H1 (cell line): ENCODE measurements around the gene SLC27A4. TPM values are rescaled to one million over a fixed set of nuclear protein-coding genes. Genes with fewer than 3 reads are reported as not detected.

ENCODE experiments used
- CREB1 ChIP-seq: IDR thresholded peaks from 2 replicates; pipeline ENCODE4 v1.6.1; 2012; ENCODE audit warnings: inconsistent platforms
- NRF1 ChIP-seq: IDR thresholded peaks from 2 replicates; pipeline ENCODE4 v1.6.1; 2011; ENCODE audit warnings: mild to moderate bottlenecking, low read depth, low read length, improper control_type of control experiment
- POLR2A ChIP-seq, 2 experiments: IDR thresholded peaks; 1 replicate in 1 of 2; 2 replicates in 1 of 2; pipeline ENCODE4 v1.6.1; 2011; ENCODE audit warnings: low read depth in 2 of 2, low read length in 2 of 2, mild to moderate bottlenecking in 2 of 2; ENCODE audit errors: control extremely low read depth in 1 of 2
- POLR2AphosphoS5 ChIP-seq: IDR thresholded peaks from 2 replicates; pipeline ENCODE4 v1.6.1; 2011; ENCODE audit warnings: low read depth, low read length
- RAD21 ChIP-seq, 2 experiments: IDR thresholded peaks in 1 of 2; conservative IDR thresholded peaks in 1 of 2; 2 replicates each; pipeline ENCODE4 v1.6.1; 2011; ENCODE audit warnings: low read depth in 2 of 2, low read length in 2 of 2, improper control_type of control experiment in 1 of 2, inconsistent platforms in 1 of 2, mild to moderate bottlenecking in 1 of 2, moderate library complexity in 1 of 2
- SP1 ChIP-seq: IDR thresholded peaks from 2 replicates; pipeline ENCODE4 v1.6.1; 2011; ENCODE audit warnings: low read depth, low read length
- SP4 ChIP-seq: IDR thresholded peaks from 2 replicates; pipeline ENCODE4 v1.6.1; 2012; ENCODE audit warnings: low read length, inconsistent platforms
- SRF ChIP-seq: IDR thresholded peaks from 2 replicates; pipeline ENCODE4 v1.6.1; 2011; ENCODE audit warnings: mild to moderate bottlenecking, low read depth, low read length, moderate library complexity
- TBP ChIP-seq: IDR thresholded peaks from 2 replicates; pipeline ENCODE4 v1.6.1; 2011; ENCODE audit warnings: low read depth, low read length, improper control_type of control experiment
- TEAD4 ChIP-seq: IDR thresholded peaks from 2 replicates; pipeline ENCODE4 v1.6.1; 2012; ENCODE audit warnings: low read depth, low read length, inconsistent platforms, mixed read lengths
- polyA plus RNA-seq, 7 experiments: library from polyadenylated mRNA; depleted of rRNA in 3 of 7; stranded (reverse) in 5 of 7; unstranded in 2 of 7; fragments of >200 nt in 5 of 7; fragments of 200-250 nt in 2 of 7; gene quantifications; 1 replicate in 5 of 7; 2 replicates in 1 of 7; 4 replicates in 1 of 7; pipeline versions ENCODE4 v1.2.1 to v1.2.3, GENCODE V29; 2011 to 2013; ENCODE audit warnings: missing spikeins in 2 of 7, mixed read lengths in 2 of 7
- total RNA-seq: library from RNA; stranded (reverse); fragmentation: NEBNext Ultra II Directional; extraction: Animal tissue kit (Norgen Biotek cat#: 25700); gene quantifications from 2 replicates; pipeline ENCODE4 v1.2.1, GENCODE V29; 2021
- TF ChIP-seq, protein P1 (sequence below): fragments of 300-600 bp; sonication (generic); IDR thresholded peaks from 2 replicates; pipeline ENCODE4 v1.7.1; 2012; ENCODE audit warnings: low read length, moderate library complexity, mild to moderate bottlenecking, inconsistent platforms; ENCODE audit not compliant: insufficient replicate concordance
- TF ChIP-seq, protein P2 (sequence below): IDR thresholded peaks from 2 replicates; pipeline ENCODE4 v1.6.1; 2011; ENCODE audit warnings: low read depth, mild to moderate bottlenecking, low read length; ENCODE audit not compliant: insufficient read depth

Gene SLC27A4
- total and polyA plus RNA-seq, 2 of the 8 experiments (the other 6 are each of a cell fraction or from before 2014, with no cell fraction given), result 14.9 to 20.5 TPM

DNA sequence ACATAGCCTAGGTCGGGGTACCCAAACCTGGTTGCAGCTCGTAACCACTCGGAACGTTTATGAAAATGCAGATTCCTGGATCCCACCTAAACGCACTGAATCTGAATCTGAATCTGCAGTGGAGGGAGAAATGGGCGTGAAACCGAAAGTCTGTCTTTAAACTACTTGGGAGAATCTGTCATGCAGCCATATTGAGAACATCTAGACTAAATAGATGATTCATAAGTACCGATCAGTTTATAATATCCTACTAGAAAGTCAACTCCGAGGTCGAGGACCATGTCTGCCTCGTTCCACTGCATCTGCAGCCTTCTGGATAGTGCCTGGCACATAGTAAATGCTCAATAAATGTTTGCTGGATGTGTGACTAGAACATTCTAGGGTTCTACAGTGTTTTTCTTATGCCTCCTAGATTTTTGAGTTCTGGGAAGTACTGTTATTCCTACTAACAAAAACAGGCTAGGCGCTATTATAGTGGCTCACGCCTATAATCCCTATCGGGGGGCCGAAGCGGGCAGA lies 17.1 kb upstream of the SLC27A4 start (continued):
- TF ChIP-seq, protein P1, sequence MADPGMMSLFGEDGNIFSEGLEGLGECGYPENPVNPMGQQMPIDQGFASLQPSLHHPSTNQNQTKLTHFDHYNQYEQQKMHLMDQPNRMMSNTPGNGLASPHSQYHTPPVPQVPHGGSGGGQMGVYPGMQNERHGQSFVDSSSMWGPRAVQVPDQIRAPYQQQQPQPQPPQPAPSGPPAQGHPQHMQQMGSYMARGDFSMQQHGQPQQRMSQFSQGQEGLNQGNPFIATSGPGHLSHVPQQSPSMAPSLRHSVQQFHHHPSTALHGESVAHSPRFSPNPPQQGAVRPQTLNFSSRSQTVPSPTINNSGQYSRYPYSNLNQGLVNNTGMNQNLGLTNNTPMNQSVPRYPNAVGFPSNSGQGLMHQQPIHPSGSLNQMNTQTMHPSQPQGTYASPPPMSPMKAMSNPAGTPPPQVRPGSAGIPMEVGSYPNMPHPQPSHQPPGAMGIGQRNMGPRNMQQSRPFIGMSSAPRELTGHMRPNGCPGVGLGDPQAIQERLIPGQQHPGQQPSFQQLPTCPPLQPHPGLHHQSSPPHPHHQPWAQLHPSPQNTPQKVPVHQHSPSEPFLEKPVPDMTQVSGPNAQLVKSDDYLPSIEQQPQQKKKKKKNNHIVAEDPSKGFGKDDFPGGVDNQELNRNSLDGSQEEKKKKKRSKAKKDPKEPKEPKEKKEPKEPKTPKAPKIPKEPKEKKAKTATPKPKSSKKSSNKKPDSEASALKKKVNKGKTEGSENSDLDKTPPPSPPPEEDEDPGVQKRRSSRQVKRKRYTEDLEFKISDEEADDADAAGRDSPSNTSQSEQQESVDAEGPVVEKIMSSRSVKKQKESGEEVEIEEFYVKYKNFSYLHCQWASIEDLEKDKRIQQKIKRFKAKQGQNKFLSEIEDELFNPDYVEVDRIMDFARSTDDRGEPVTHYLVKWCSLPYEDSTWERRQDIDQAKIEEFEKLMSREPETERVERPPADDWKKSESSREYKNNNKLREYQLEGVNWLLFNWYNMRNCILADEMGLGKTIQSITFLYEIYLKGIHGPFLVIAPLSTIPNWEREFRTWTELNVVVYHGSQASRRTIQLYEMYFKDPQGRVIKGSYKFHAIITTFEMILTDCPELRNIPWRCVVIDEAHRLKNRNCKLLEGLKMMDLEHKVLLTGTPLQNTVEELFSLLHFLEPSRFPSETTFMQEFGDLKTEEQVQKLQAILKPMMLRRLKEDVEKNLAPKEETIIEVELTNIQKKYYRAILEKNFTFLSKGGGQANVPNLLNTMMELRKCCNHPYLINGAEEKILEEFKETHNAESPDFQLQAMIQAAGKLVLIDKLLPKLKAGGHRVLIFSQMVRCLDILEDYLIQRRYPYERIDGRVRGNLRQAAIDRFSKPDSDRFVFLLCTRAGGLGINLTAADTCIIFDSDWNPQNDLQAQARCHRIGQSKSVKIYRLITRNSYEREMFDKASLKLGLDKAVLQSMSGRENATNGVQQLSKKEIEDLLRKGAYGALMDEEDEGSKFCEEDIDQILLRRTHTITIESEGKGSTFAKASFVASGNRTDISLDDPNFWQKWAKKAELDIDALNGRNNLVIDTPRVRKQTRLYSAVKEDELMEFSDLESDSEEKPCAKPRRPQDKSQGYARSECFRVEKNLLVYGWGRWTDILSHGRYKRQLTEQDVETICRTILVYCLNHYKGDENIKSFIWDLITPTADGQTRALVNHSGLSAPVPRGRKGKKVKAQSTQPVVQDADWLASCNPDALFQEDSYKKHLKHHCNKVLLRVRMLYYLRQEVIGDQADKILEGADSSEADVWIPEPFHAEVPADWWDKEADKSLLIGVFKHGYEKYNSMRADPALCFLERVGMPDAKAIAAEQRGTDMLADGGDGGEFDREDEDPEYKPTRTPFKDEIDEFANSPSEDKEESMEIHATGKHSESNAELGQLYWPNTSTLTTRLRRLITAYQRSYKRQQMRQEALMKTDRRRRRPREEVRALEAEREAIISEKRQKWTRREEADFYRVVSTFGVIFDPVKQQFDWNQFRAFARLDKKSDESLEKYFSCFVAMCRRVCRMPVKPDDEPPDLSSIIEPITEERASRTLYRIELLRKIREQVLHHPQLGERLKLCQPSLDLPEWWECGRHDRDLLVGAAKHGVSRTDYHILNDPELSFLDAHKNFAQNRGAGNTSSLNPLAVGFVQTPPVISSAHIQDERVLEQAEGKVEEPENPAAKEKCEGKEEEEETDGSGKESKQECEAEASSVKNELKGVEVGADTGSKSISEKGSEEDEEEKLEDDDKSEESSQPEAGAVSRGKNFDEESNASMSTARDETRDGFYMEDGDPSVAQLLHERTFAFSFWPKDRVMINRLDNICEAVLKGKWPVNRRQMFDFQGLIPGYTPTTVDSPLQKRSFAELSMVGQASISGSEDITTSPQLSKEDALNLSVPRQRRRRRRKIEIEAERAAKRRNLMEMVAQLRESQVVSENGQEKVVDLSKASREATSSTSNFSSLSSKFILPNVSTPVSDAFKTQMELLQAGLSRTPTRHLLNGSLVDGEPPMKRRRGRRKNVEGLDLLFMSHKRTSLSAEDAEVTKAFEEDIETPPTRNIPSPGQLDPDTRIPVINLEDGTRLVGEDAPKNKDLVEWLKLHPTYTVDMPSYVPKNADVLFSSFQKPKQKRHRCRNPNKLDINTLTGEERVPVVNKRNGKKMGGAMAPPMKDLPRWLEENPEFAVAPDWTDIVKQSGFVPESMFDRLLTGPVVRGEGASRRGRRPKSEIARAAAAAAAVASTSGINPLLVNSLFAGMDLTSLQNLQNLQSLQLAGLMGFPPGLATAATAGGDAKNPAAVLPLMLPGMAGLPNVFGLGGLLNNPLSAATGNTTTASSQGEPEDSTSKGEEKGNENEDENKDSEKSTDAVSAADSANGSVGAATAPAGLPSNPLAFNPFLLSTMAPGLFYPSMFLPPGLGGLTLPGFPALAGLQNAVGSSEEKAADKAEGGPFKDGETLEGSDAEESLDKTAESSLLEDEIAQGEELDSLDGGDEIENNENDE, result no peak
- TF ChIP-seq SP1 (no peak), POLR2AphosphoS5 (no peak), SRF (no peak), RAD21 (IDR thresholded peaks at IDR 0.05 in 1 of 2, conservative IDR thresholded peaks at IDR 0.05 in 1 of 2; ENCODE audit: low read depth in 2 of 2, low read length in 2 of 2) (no peak), SP4 (no peak), CREB1 (no peak), TEAD4 (no peak), TBP (no peak), POLR2A (IDR thresholded peaks at IDR 0.05; ENCODE audit: control extremely low read depth in 1 of 2, low read depth in 2 of 2, low read length in 2 of 2) (no peak), NRF1 (no peak)
- TF ChIP-seq, protein P2, sequence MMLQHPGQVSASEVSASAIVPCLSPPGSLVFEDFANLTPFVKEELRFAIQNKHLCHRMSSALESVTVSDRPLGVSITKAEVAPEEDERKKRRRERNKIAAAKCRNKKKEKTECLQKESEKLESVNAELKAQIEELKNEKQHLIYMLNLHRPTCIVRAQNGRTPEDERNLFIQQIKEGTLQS, result no peak
